ENCODE data around the gene KLK6. TPM values are rescaled to one million over a fixed set of nuclear protein-coding genes. Genes with fewer than 3 reads are reported as not detected.
"Not testable (repeated sequence)": the region's sequence is repeated elsewhere in the genome, so short reads cannot be mapped to it uniquely, and the experiment has no call there.

Gene KLK6
- total and polyA plus RNA-seq, 3 experiments from 2014 or later: not detected

DNA sequence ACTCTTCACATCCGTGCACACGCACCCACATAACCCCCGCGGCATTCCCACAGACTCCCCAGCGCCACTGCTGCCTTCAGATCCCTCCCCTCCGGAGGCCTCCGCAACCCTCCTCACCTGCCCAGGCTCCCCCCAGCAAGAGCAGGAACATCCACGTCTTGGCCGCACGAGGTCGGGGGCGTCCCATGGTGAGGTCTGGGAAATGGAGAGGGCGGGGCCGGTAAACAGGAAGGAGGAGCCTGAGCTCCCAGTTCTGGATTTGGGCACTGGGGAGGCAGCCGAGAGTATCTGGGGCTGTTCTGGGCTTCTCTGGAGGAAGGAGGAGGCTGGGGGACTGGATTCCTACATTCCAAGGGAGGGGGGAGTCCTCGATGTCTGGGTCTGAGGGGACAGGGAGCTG lies 31.6 kb upstream of the KLK6 start:
- H3K36me3 Mint-ChIP-seq: no peaks in the 10 kb centered on the region
- POLR2A ChIA-PET: no interaction called here

DNA sequence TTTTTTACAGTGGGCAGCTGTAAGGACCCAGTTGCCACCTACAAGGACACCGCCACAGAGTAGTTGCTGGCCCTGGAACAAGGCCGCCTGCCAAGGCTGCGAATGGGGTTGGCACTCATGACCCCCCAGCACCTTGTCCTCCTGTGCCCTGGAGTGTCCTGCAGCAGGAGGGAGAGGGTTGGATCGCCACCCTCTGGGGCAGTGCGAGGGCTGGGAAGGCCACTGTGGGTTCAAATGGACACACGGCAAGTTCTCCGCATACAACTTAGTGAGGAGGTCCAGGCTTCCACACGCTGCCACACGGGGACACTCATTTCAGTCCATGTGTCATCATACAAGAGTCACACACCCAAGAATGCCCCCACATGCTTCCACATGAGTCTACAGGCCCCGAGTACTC lies 31.0 kb upstream of the KLK6 start:
- CTCF ChIA-PET: no interaction called here

More for the DNA sequence above, 31.6 kb upstream of the KLK6 start:
- peaks cover 37 to 55% of the 10 kb centered on the region in 2 donors for H3K27me3 Mint-ChIP-seq
- peaks cover 0 to 4% (median 0%) of the 10 kb centered on the region in 5 donors for H3K9me3 Mint-ChIP-seq
- Histone ChIP-seq H3K27ac (ENCODE audit: low read depth, low read length) (no peak overlapping the region), H3K9me3 (ENCODE audit: low read length) (no peaks in the 10 kb centered on the region), H3K4me3 (ENCODE audit: low read length) (no peak overlapping the region), H3K4me1 (ENCODE audit: insufficient read depth, low read length) (no peaks in the 10 kb centered on the region), H3K27me3 (ENCODE audit: insufficient read depth, low read length, poor library complexity, severe bottlenecking) (peaks cover 4% of the 10 kb centered on the region), H3K36me3 (ENCODE audit: insufficient read depth, low read length) (no peaks in the 10 kb centered on the region)
- CTCF ChIA-PET: no interaction called here
- H3K4me1 Mint-ChIP-seq: no peaks in the 10 kb centered on the region
- no peak overlapping the region for H3K27ac Mint-ChIP-seq
- no peak for DNase-seq
- H3K4me3 Mint-ChIP-seq: no peak overlapping the region

DNA sequence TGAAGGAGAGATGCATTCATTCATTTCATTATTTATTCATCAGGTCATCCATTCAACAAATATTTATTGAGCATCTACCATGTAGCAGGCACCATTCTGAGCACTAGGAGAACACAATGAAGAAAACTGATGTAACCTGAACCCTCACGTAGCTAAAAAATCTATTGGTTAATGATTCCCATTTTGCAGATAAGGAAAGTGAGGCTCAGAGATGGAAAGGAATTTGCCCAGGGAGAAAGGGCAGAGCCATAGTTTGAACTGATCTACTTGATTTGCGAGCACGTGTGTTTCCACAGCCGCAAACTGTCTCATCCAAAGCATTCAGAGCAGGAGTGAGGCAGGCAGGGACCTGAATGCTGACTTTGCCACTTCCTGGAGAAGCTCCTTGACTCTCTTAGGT lies 29.3 kb upstream of the KLK6 start:
- Mint-ChIP-seq H3K27me3 (peaks cover 27 to 53% of the 10 kb centered on the region in 2 donors), H3K36me3 (no peaks in the 10 kb centered on the region), H3K4me3 (no peak overlapping the region), H3K27ac (no peak overlapping the region), H3K9me3 (peaks cover 0 to 2% (median 0%) of the 10 kb centered on the region in 5 donors), H3K4me1 (no peaks in the 10 kb centered on the region)
- CTCF ChIA-PET: no interaction called here
- Histone ChIP-seq H3K27ac (ENCODE audit: low read depth, low read length) (no peak overlapping the region), H3K27me3 (ENCODE audit: insufficient read depth, low read length, poor library complexity, severe bottlenecking) (peaks cover 4% of the 10 kb centered on the region), H3K4me3 (ENCODE audit: low read length) (no peak overlapping the region), H3K36me3 (ENCODE audit: insufficient read depth, low read length) (no peaks in the 10 kb centered on the region), H3K4me1 (ENCODE audit: insufficient read depth, low read length) (no peaks in the 10 kb centered on the region), H3K9me3 (ENCODE audit: low read length) (no peaks in the 10 kb centered on the region)
- POLR2A ChIA-PET: no interaction called here
- DNase-seq: no peak

More for the DNA sequence above, 31.0 kb upstream of the KLK6 start:
- H3K27me3 Mint-ChIP-seq: peaks cover 36 to 55% of the 10 kb centered on the region in 2 donors
- no peak overlapping the region for H3K27ac ChIP-seq (ENCODE audit: low read depth, low read length)
- H3K9me3 Mint-ChIP-seq: peaks cover 0 to 4% (median 0%) of the 10 kb centered on the region in 5 donors
- H3K27me3 ChIP-seq (ENCODE audit: insufficient read depth, low read length, poor library complexity, severe bottlenecking): peaks cover 4% of the 10 kb centered on the region
- H3K4me1 ChIP-seq (ENCODE audit: insufficient read depth, low read length): no peaks in the 10 kb centered on the region
- no peak overlapping the region for H3K4me3 ChIP-seq (ENCODE audit: low read length)
- H3K36me3 Mint-ChIP-seq: no peaks in the 10 kb centered on the region
- no peaks in the 10 kb centered on the region for H3K4me1 Mint-ChIP-seq
- no peaks in the 10 kb centered on the region for H3K36me3 ChIP-seq (ENCODE audit: insufficient read depth, low read length)
- POLR2A ChIA-PET: no interaction called here
- no peak overlapping the region for H3K4me3 Mint-ChIP-seq
- no peak for DNase-seq
- H3K9me3 ChIP-seq (ENCODE audit: low read length): no peaks in the 10 kb centered on the region
- H3K27ac Mint-ChIP-seq: no peak overlapping the region

DNA sequence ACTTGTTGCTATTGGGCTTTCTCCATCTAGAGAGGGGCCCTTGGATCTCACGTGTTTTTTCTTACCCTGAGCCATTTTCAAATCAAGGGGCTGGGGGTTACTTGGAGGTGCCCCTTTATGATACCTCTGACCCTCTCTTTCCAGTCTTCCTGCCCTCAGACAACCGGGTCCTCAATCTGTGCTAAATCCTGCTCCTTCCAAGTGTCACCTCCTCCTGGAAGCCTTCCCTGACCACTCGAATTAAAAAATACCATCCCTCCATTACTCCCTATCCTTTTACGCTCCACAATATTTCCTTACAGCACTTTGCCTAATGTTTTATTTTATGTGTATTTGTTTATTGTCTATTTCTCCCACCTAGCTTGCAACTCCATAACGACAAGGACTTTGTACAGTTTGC lies 28.7 kb upstream of the KLK6 start:
- POLR2A ChIA-PET: no interaction called here
- peaks cover 4% of the 10 kb centered on the region for H3K27me3 ChIP-seq (ENCODE audit: insufficient read depth, low read length, poor library complexity, severe bottlenecking)
- CTCF ChIA-PET: no interaction called here

DNA sequence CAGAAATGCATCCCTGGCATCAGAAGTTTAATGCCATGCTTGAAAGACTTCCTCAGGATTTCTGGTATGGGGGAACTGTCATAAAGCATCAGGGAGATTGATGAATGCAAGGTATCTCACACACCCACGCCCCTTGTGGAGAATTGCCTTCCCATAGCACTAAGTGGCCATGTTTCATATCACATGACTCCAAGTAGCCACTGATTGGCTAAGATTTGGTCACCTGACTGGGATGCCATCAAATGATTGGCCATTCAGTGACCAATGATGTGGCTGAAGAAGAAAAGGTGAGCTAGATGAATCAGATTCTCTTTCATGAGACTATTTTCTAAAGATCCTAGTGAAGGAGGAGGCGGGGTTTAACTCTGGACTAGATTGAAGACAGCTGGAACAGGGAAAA lies 24.7 kb upstream of the KLK6 start:
- no peaks in the 10 kb centered on the region for H3K9me3 ChIP-seq (ENCODE audit: low read length)
- H3K36me3 Mint-ChIP-seq: no peaks in the 10 kb centered on the region
- POLR2A ChIA-PET: no interaction called here
- H3K27ac Mint-ChIP-seq: no peak overlapping the region
- H3K27ac ChIP-seq (ENCODE audit: low read depth, low read length): no peak overlapping the region
- no peak overlapping the region for H3K4me3 Mint-ChIP-seq
- CTCF ChIA-PET: no interaction called here
- H3K4me1 Mint-ChIP-seq: no peaks in the 10 kb centered on the region
- H3K4me3 ChIP-seq (ENCODE audit: low read length): no peak overlapping the region
- no peak for DNase-seq
- H3K27me3 ChIP-seq (ENCODE audit: insufficient read depth, low read length, poor library complexity, severe bottlenecking): no peaks in the 10 kb centered on the region
- H3K27me3 Mint-ChIP-seq: peaks cover 29 to 51% of the 10 kb centered on the region in 2 donors
- peaks cover 0 to 4% (median 2%) of the 10 kb centered on the region in 5 donors for H3K9me3 Mint-ChIP-seq
- H3K36me3 ChIP-seq (ENCODE audit: insufficient read depth, low read length): no peaks in the 10 kb centered on the region
- no peaks in the 10 kb centered on the region for H3K4me1 ChIP-seq (ENCODE audit: insufficient read depth, low read length)

More for the DNA sequence above, 28.7 kb upstream of the KLK6 start:
- Mint-ChIP-seq H3K4me3 (no peak overlapping the region), H3K27me3 (peaks cover 25 to 48% of the 10 kb centered on the region in 2 donors), H3K27ac (no peak overlapping the region), H3K9me3 (peaks cover 0 to 2% (median 0%) of the 10 kb centered on the region in 5 donors), H3K4me1 (no peaks in the 10 kb centered on the region), H3K36me3 (no peaks in the 10 kb centered on the region)
- Histone ChIP-seq H3K9me3 (ENCODE audit: low read length) (no peaks in the 10 kb centered on the region), H3K27ac (ENCODE audit: low read depth, low read length) (no peak overlapping the region), H3K36me3 (ENCODE audit: insufficient read depth, low read length) (no peaks in the 10 kb centered on the region), H3K4me1 (ENCODE audit: insufficient read depth, low read length) (no peaks in the 10 kb centered on the region), H3K4me3 (ENCODE audit: low read length) (no peak overlapping the region)
- no peak for DNase-seq

DNA sequence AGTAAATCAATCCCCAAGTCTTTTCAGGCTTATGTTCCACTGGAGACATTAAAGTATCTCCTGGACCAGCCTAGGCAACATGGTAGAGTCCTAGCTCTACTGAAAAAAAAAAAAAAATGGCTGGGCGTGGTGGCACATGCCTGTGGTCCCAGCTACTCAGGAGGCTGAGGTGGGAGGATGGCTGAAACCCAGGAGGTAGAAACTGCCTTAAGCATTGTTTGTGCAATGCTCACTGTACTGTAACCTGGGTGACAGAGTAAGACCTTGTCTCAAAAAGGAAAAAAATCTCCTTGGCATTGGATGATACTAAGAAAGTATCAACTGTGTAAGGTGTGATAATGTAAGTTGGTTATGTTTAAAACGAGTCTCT lies 23.3 kb upstream of the KLK6 start:
- H3K27me3 ChIP-seq (ENCODE audit: insufficient read depth, low read length, poor library complexity, severe bottlenecking): no peaks in the 10 kb centered on the region
- H3K36me3 Mint-ChIP-seq: no peaks in the 10 kb centered on the region
- peaks cover 29 to 47% of the 10 kb centered on the region in 2 donors for H3K27me3 Mint-ChIP-seq
- no peak overlapping the region for H3K4me3 ChIP-seq (ENCODE audit: low read length)
- H3K27ac Mint-ChIP-seq: no peak overlapping the region
- DNase-seq: no peak
- H3K36me3 ChIP-seq (ENCODE audit: insufficient read depth, low read length): no peaks in the 10 kb centered on the region
- no peak overlapping the region for H3K4me3 Mint-ChIP-seq
- H3K9me3 ChIP-seq (ENCODE audit: low read length): no peaks in the 10 kb centered on the region
- H3K9me3 Mint-ChIP-seq: peaks cover 0 to 4% (median 2%) of the 10 kb centered on the region in 5 donors
- no peaks in the 10 kb centered on the region for H3K4me1 Mint-ChIP-seq
- H3K4me1 ChIP-seq (ENCODE audit: insufficient read depth, low read length): no peaks in the 10 kb centered on the region
- H3K27ac ChIP-seq (ENCODE audit: low read depth, low read length): no peak overlapping the region
- ChIA-PET POLR2A (no interaction called here), CTCF (no interaction called here)

DNA sequence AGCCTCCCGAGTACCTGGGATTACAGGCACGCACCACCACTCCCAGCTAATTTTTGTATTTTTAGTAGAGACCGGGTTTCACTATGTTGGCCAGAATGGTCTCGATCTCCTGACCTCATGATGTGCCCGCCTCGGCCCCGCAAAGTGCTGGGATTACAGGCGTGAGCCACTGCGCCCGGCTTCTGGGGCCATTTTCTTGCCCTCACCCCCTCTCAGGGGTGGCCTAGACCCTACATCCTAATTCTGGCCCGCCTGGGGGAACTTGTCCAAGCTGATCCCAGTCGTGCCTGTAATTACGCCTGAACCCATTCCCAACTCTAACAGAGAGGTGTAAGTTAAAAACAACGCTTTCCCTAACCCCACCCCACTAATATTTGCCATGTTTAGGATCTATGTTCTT lies 15.0 kb upstream of the KLK6 start:
- H3K9me3 ChIP-seq (ENCODE audit: low read length); H3K4me1 Mint-ChIP-seq; DNase-seq; H3K4me1 ChIP-seq (ENCODE audit: insufficient read depth, low read length); H3K36me3 Mint-ChIP-seq; H3K9me3 Mint-ChIP-seq; H3K27me3 ChIP-seq (ENCODE audit: insufficient read depth, low read length, poor library complexity, severe bottlenecking); H3K4me3 Mint-ChIP-seq; H3K27ac Mint-ChIP-seq; H3K4me3 ChIP-seq (ENCODE audit: low read length); H3K36me3 ChIP-seq (ENCODE audit: insufficient read depth, low read length); POLR2A ChIA-PET; H3K27ac ChIP-seq (ENCODE audit: low read depth, low read length); CTCF ChIA-PET: not testable (repeated sequence)
- peaks cover 19 to 55% of the 10 kb centered on the region in 2 donors for H3K27me3 Mint-ChIP-seq

DNA sequence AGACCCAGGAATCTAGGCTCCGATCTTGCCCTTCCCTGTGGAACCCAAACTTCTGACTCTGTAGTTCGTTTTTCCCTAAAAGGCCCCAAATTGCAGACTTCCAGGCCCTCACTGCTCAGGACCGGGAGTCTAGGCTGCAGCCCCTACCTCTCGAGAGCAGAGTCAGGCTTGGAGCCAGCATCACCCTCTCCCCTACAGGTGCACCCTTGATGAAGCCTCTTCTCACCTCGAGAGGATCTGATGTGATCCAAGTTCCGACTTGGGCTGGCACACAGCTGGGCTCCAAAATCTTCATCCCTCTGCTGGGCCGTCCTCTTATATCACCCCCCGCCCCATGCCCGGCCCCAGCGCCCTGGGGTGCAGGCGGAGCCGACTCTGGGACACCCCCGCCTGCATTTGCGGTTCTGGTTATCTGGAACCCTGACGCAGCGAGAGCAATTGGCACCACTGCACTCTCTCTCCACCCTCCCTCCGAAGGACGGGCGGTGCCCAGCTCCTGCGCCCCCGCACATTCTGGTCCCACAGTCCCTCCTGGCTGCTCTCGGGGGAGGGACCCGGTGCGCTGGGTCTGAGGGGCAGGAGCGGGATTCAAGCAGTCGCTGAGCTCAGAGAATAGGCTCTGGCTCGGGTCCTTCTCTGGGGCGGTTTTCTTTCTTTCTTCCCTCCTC lies 14.4 kb upstream of the KLK6 start, which contains the start of gene KLK7:
KLK7 (minus strand) TSS at position 293 of the 668 bp plus-strand sequence. CDS start 1,518 bp downstream, outside the sequence.
- Histone ChIP-seq H3K4me3 (ENCODE audit: low read length) (no peak within 1 kb of the TSS), H3K27ac (ENCODE audit: low read depth, low read length) (no peak within 1 kb of the TSS), H3K36me3 (ENCODE audit: insufficient read depth, low read length) (no peaks in the 10 kb centered on the region), H3K4me1 (ENCODE audit: insufficient read depth, low read length) (no peaks in the 10 kb centered on the region), H3K9me3 (ENCODE audit: low read length) (no peaks in the 10 kb centered on the region), H3K27me3 (ENCODE audit: insufficient read depth, low read length, poor library complexity, severe bottlenecking) (no peaks in the 10 kb centered on the region)
- H3K27ac Mint-ChIP-seq: peak within 1 kb of the TSS in 1 of 8 donors; percentile 70
- ChIA-PET POLR2A (no interaction called here), CTCF (no interaction called here)
- DNase-seq: no peak
- H3K9me3 Mint-ChIP-seq: no peaks in the 10 kb centered on the region
- H3K4me1 Mint-ChIP-seq: no peaks in the 10 kb centered on the region
- H3K4me3 Mint-ChIP-seq: no peak within 1 kb of the TSS
- H3K27me3 Mint-ChIP-seq: peaks cover 21 to 53% of the 10 kb centered on the region in 2 donors
- no peaks in the 10 kb centered on the region for H3K36me3 Mint-ChIP-seq

All from CD8-positive, alpha-beta memory T cell (primary cell).